ENCODE results near the gene AFM. TPM values are rescaled to one million over a fixed set of nuclear protein-coding genes. Genes with fewer than 3 reads are reported as not detected.

Gene AFM
- total RNA-seq, 1 experiment from 2014 or later = not detected

GRCh38 chr4:73438582-73439215 lies 42.8 kb upstream of the AFM start:
- H3K4me1 ChIP-seq (ENCODE audit: insufficient read depth, low read length) = no peaks in the 10 kb centered on the region
- no peak overlapping the region for H2BK120ac ChIP-seq (ENCODE audit: low read depth, low read length, poor library complexity, severe bottlenecking)
- Mint-ChIP-seq H3K36me3 (ENCODE audit: insufficient read depth in 1 of 3, low read depth in 3 of 3) (no peaks in the 10 kb centered on the region), H3K4me1 (no peaks in the 10 kb centered on the region), H3K27ac (no peak overlapping the region), H3K27me3 (ENCODE audit: low read depth) (no peaks in the 10 kb centered on the region), H3K4me3 (no peak overlapping the region), H3K9me3 (no peaks in the 10 kb centered on the region)
- H4K8ac ChIP-seq (replicated peaks; ENCODE audit: insufficient read length, low read depth, low read length) = no peak overlapping the region
- H3T11ph ChIP-seq (ENCODE audit: low read length) = no peak overlapping the region
- no peak overlapping the region for H2AK5ac ChIP-seq (ENCODE audit: insufficient read length, low read length)
- H3K23me2 ChIP-seq (ENCODE audit: insufficient read length, low read depth, low read length, poor library complexity, severe bottlenecking) = no peaks in the 10 kb centered on the region
- H3K27ac ChIP-seq (ENCODE audit: insufficient read length, low read depth, low read length) = no peak overlapping the region
- H2AFZ ChIP-seq (ENCODE audit: low read length) = no peak overlapping the region
- H3K4me2 ChIP-seq (ENCODE audit: insufficient read depth, insufficient read length, low read length) = no peak overlapping the region
- no peak overlapping the region for H4K5ac ChIP-seq (ENCODE audit: insufficient read length, low read depth, low read length)
- H4K20me1 ChIP-seq (ENCODE audit: control insufficient read depth, insufficient read depth, insufficient read length) = no peaks in the 10 kb centered on the region
- no peak overlapping the region for H2BK15ac ChIP-seq (ENCODE audit: low read depth, low read length)
- no peak overlapping the region for H2BK20ac ChIP-seq (ENCODE audit: low read depth, low read length, poor library complexity, severe bottlenecking)
- no peaks in the 10 kb centered on the region for H3K79me2 ChIP-seq (ENCODE audit: insufficient read depth, low read length)
- TF ChIP-seq, protein P1, sequence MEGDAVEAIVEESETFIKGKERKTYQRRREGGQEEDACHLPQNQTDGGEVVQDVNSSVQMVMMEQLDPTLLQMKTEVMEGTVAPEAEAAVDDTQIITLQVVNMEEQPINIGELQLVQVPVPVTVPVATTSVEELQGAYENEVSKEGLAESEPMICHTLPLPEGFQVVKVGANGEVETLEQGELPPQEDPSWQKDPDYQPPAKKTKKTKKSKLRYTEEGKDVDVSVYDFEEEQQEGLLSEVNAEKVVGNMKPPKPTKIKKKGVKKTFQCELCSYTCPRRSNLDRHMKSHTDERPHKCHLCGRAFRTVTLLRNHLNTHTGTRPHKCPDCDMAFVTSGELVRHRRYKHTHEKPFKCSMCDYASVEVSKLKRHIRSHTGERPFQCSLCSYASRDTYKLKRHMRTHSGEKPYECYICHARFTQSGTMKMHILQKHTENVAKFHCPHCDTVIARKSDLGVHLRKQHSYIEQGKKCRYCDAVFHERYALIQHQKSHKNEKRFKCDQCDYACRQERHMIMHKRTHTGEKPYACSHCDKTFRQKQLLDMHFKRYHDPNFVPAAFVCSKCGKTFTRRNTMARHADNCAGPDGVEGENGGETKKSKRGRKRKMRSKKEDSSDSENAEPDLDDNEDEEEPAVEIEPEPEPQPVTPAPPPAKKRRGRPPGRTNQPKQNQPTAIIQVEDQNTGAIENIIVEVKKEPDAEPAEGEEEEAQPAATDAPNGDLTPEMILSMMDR (conservative IDR thresholded peaks at IDR 0.05) = no peak
- H3K79me1 ChIP-seq (ENCODE audit: insufficient read depth, low read depth, low read length, poor library complexity, severe bottlenecking) = no peaks in the 10 kb centered on the region
- H2BK5ac ChIP-seq (ENCODE audit: insufficient read length, low read length) = no peak overlapping the region
- H3K23ac ChIP-seq (ENCODE audit: insufficient read length, low read depth, low read length) = no peak overlapping the region
- no peak for DNase-seq
- WGBS (ENCODE audit: extremely low coverage, insufficient read length, low lambda C conversion rate) = no CpG with 5 or more reads among the region's 2 CpGs
- no peak overlapping the region for H4K91ac ChIP-seq (ENCODE audit: insufficient read length, low read depth, low read length)
- no peak overlapping the region for H3K9ac ChIP-seq (ENCODE audit: extremely low read depth, insufficient read length, low read length)
- H3K9me3 ChIP-seq (ENCODE audit: control insufficient read depth, low read depth, low read length) = no peaks in the 10 kb centered on the region
- no peak overlapping the region for H2BK12ac ChIP-seq (ENCODE audit: insufficient read length, low read depth, low read length)
- H3K18ac ChIP-seq (ENCODE audit: insufficient read length, low read depth, low read length) = no peak overlapping the region
- no peak overlapping the region for H3K4ac ChIP-seq (ENCODE audit: low read depth, low read length)
- no peak overlapping the region for H3K56ac ChIP-seq (ENCODE audit: insufficient read length, low read depth, low read length)
- no peaks in the 10 kb centered on the region for H3K27me3 ChIP-seq (ENCODE audit: insufficient read depth, low read length)
- no peak overlapping the region for H3K14ac ChIP-seq (ENCODE audit: insufficient read depth, low read length)
